HEK293T (cell line): ENCODE data around the gene SNX9.
"Not testable (repeated sequence)": the region's sequence is repeated elsewhere in the genome, so short reads cannot be mapped to it uniquely, and the experiment has no call there.

Experiments
- CTCF ChIA-PET: fragments of 350-600 bp; formaldehyde crosslinking; extraction: SDS; loops from one replicate; lab custom pipeline; 2021; ENCODE audit warnings: antibody characterized with exemption, inconsistent platforms; lab: Yijun Ruan, JAX
- POLR2A ChIA-PET: fragments of 350-600 bp; formaldehyde crosslinking; extraction: SDS; loops from one replicate; lab custom pipeline; 2020; ENCODE audit warnings: antibody characterized with exemption, inconsistent platforms; lab: Yijun Ruan, JAX
- DNase-seq: peaks from one replicate; pipeline ENCODE4 v3.0.0; 2012; ENCODE audit warnings: mixed read lengths; ENCODE audit errors: extremely low spot score
- ARNT ChIP-seq: fragments of 450-650 bp; IDR thresholded peaks from 2 replicates; pipeline ENCODE4 v1.6.1; 2017; ENCODE audit warnings: mild to moderate bottlenecking
- BHLHE40 ChIP-seq: fragments of 450-650 bp; IDR thresholded peaks from 2 replicates; pipeline ENCODE4 v1.6.1; 2016; ENCODE audit warnings: mild to moderate bottlenecking, moderate library complexity, borderline replicate concordance
- CTBP1 ChIP-seq: fragments of 450-650 bp; IDR thresholded peaks from 2 replicates; pipeline ENCODE4 v1.6.1; 2016; ENCODE audit warnings: borderline replicate concordance
- ELF4 ChIP-seq: fragments of 450-650 bp; IDR thresholded peaks from 2 replicates; pipeline ENCODE4 v1.6.1; 2017; ENCODE audit warnings: antibody characterized with exemption
- FOXA1 ChIP-seq: fragments of 450-650 bp; IDR thresholded peaks from 2 replicates; pipeline ENCODE4 v1.6.1; 2016; ENCODE audit warnings: mild to moderate bottlenecking
- FOXK2 ChIP-seq: fragments of 450-650 bp; IDR thresholded peaks from 2 replicates; pipeline ENCODE4 v1.6.1; 2016; ENCODE audit warnings: mild to moderate bottlenecking
- FOXM1 ChIP-seq: fragments of 450-650 bp; IDR thresholded peaks from 2 replicates; pipeline ENCODE4 v1.6.1; 2017; ENCODE audit warnings: mild to moderate bottlenecking, borderline replicate concordance
- HDGF ChIP-seq: fragments of 450-650 bp; IDR thresholded peaks from 2 replicates; pipeline ENCODE4 v1.6.1; 2017; ENCODE audit warnings: antibody characterized with exemption, borderline replicate concordance
- L3MBTL2 ChIP-seq: fragments of 450-650 bp; conservative IDR thresholded peaks from 2 replicates; pipeline ENCODE4 v1.6.1; 2016; ENCODE audit warnings: mild to moderate bottlenecking
- LEF1 ChIP-seq: fragments of 450-650 bp; IDR thresholded peaks from 2 replicates; pipeline ENCODE4 v1.6.1; 2017; ENCODE audit warnings: mild to moderate bottlenecking, borderline replicate concordance
- NFRKB ChIP-seq: fragments of 450-650 bp; IDR thresholded peaks from 2 replicates; pipeline ENCODE4 v1.6.1; 2016; ENCODE audit warnings: mild to moderate bottlenecking, moderate library complexity
- SP1 ChIP-seq: fragments of 450-650 bp; IDR thresholded peaks from 2 replicates; pipeline ENCODE4 v1.6.1; 2017
- SUZ12 ChIP-seq: fragments of 450-650 bp; IDR thresholded peaks from 2 replicates; pipeline ENCODE4 v1.6.1; 2016; ENCODE audit warnings: mild to moderate bottlenecking
- TARDBP ChIP-seq: fragments of 450-650 bp; IDR thresholded peaks from 2 replicates; pipeline ENCODE4 v1.6.1; 2016
- ZNF384 ChIP-seq: fragments of 450-650 bp; IDR thresholded peaks from 2 replicates; pipeline ENCODE4 v1.6.1; 2016
- TF ChIP-seq, protein P1 (sequence below): fragments of 450-650 bp; IDR thresholded peaks from 2 replicates; pipeline ENCODE4 v1.6.1; 2016

The SNX9 gene

DNA sequence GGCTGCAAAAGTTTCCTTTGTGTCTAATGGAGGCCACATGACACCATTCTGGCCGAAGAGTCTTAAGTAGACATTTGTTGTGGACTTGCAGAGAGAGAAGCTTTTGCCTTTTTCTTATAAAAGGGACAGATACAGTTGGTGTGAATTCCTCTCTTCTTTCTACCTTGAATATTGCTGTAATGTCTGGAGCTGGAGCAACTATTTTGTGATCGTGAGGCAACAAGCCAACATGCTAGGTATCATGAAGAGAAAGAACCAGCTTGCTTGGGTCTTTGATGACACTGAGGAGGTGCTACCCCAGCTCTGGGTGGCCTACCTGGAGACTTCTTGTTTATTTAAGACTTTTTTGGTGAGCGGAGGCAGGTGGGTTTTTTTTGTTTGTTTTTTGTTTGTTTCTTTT is 142.3 kb downstream of the SNX9 start:
- no peak for DNase-seq

GRCh38 chr6:157966589-157966977 is 143.5 kb downstream of the SNX9 start:
- ChIA-PET POLR2A (no interaction called here), CTCF (no interaction called here)
- DNase-seq = no peak
- TF ChIP-seq, protein P1, sequence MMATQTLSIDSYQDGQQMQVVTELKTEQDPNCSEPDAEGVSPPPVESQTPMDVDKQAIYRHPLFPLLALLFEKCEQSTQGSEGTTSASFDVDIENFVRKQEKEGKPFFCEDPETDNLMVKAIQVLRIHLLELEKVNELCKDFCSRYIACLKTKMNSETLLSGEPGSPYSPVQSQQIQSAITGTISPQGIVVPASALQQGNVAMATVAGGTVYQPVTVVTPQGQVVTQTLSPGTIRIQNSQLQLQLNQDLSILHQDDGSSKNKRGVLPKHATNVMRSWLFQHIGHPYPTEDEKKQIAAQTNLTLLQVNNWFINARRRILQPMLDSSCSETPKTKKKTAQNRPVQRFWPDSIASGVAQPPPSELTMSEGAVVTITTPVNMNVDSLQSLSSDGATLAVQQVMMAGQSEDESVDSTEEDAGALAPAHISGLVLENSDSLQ = no peak
- TF ChIP-seq FOXK2 = no peak
- no peak for TF ChIP-seq SP1
- no peak for TF ChIP-seq LEF1
- TF ChIP-seq FOXA1 = no peak
- no peak for TF ChIP-seq ZNF384
- no peak for TF ChIP-seq ELF4
- TF ChIP-seq CTBP1 = no peak
- TF ChIP-seq L3MBTL2 = no peak
- no peak for TF ChIP-seq TARDBP
- TF ChIP-seq HDGF = no peak
- TF ChIP-seq ARNT = no peak
- no peak for TF ChIP-seq NFRKB
- TF ChIP-seq SUZ12 = no peak

More for the DNA sequence above, 142.3 kb downstream of the SNX9 start:
- TF ChIP-seq LEF1 = no peak
- TF ChIP-seq, protein P1 = no peak
- no peak for TF ChIP-seq ELF4
- TF ChIP-seq BHLHE40 = no peak
- no peak for TF ChIP-seq ZNF384
- no peak for TF ChIP-seq HDGF
- TF ChIP-seq FOXK2 = no peak
- no peak for TF ChIP-seq L3MBTL2
- TF ChIP-seq CTBP1 = no peak
- TF ChIP-seq FOXA1 = no peak
- TF ChIP-seq TARDBP = no peak
- no peak for TF ChIP-seq ARNT
- TF ChIP-seq FOXM1 = no peak
- no peak for TF ChIP-seq NFRKB
- TF ChIP-seq SUZ12 = no peak
- TF ChIP-seq SP1 = no peak
- POLR2A ChIA-PET = no interaction called here
- CTCF ChIA-PET = no interaction called here

- DNase-seq = no peak
- TF ChIP-seq TARDBP = no peak
- no peak for TF ChIP-seq SP1
- no peak for TF ChIP-seq L3MBTL2
- no peak for TF ChIP-seq ARNT
- no peak for TF ChIP-seq LEF1
- TF ChIP-seq HDGF = no peak
- no peak for TF ChIP-seq FOXM1
- no peak for TF ChIP-seq FOXK2
- TF ChIP-seq SUZ12 = no peak
- no peak for TF ChIP-seq NFRKB
- no peak for TF ChIP-seq FOXA1
- no peak for TF ChIP-seq BHLHE40
- TF ChIP-seq, protein P1 = no peak
- TF ChIP-seq ELF4 = no peak
- TF ChIP-seq CTBP1 = no peak
- ChIA-PET CTCF (no interaction called here), POLR2A (no interaction called here)
Measured at GRCh38 chr6:157967020-157967419, 144.0 kb downstream of the SNX9 start.

DNA sequence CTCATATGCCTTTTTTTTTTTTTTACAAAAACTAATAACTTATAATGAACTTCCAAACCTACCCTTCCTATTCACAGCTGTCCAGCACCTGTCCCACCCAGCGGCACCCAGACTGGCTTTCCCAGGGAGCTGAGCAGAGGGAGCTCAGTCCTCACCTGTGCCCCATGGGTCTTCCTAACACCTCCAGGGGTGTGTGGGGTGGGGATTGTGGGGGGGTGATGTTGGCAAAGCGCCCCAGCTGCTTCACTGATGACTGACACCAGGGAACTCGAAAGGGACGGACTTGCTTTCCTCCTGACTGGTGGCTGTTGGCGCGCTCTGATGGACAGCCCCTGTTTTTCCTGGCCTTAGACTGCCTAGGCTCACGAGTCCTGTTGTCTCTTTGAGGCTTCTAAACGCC is 144.4 kb downstream of the SNX9 start:
- ChIA-PET CTCF (no interaction called here), POLR2A (no interaction called here)
- TF ChIP-seq FOXA1 = no peak
- TF ChIP-seq ARNT = no peak
- no peak for TF ChIP-seq CTBP1
- no peak for TF ChIP-seq FOXK2
- TF ChIP-seq, protein P1 = no peak
- no peak for TF ChIP-seq FOXM1
- TF ChIP-seq L3MBTL2 = no peak
- TF ChIP-seq HDGF = no peak
- no peak for TF ChIP-seq BHLHE40
- TF ChIP-seq SUZ12 = no peak
- no peak for TF ChIP-seq LEF1
- no peak for TF ChIP-seq TARDBP
- no peak for TF ChIP-seq SP1
- no peak for TF ChIP-seq ELF4
- no peak for DNase-seq

GRCh38 chr6:157972177-157972576 is 149.1 kb downstream of the SNX9 start:
- not testable (repeated sequence) for DNase-seq
- POLR2A ChIA-PET = interaction anchor here (0.6 kb wide), 1 partner anchor 54 kb away, joined by 3 read pairs; no protein-coding TSS in a partner anchor

DNA sequence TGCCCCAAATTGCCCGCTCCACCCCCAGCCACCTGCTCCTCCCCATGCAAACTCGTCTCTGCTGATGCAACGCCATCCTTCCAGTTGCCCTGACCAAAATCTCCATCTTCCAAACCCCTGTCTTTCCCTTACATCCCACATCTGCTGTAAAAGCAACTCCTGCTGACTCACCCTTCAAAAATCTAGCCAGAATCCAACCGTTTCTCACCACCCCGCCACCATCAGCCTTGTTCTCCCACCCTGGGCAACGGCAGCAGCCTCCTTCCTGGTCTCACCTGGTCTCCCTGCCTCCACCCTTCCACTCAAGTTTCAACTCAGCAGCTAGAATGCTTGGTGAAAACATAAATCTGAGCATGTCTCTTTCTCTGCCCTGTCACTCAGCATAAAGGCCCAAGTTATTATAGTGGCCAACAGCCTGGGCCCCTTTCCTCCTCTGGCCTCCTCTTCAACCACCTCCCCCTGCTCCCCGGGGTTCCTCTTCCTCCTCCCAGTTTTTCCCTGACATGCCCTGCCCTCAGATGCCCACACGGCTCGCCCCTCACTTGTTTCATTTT is 151.4 kb downstream of the SNX9 start:
- TF ChIP-seq FOXM1 = no peak
- TF ChIP-seq, protein P1 = peak; percentile 53; the same call in 1 of the 2 replicates
- POLR2A ChIA-PET = no interaction called here
- no peak for DNase-seq
- CTCF ChIA-PET = no interaction called here

More at GRCh38 chr6:157972177-157972576, 149.1 kb downstream of the SNX9 start:
- CTCF ChIA-PET = not testable (repeated sequence)
